WI38 (cell line): ENCODE data around the gene EPAS1.

ENCODE experiments used
- H3K4me3 ChIP-seq: 2 replicates; pipeline ENCODE4 v1.5.1; 2011; ENCODE audit warnings: low read depth, mild to moderate bottlenecking, control low read depth, low read length
- CTCF ChIP-seq: IDR thresholded peaks from 2 replicates; pipeline ENCODE4 v1.5.1; 2012; ENCODE audit warnings: low read depth, mild to moderate bottlenecking, control low read depth, low read length

EPAS1 gene

GRCh38 chr2:46416739-46417403, 119.7 kb downstream of the EPAS1 start:
- no peak overlapping the region for H3K4me3 ChIP-seq
- no peak for TF ChIP-seq CTCF

GRCh38 chr2:46420945-46421344, 123.7 kb downstream of the EPAS1 start:
- H3K4me3 ChIP-seq = no peak overlapping the region
- TF ChIP-seq CTCF = no peak

GRCh38 chr2:46421361-46421760, 124.2 kb downstream of the EPAS1 start:
- H3K4me3 ChIP-seq = no peak overlapping the region
- no peak for TF ChIP-seq CTCF

- no peak for TF ChIP-seq CTCF
- H3K4me3 ChIP-seq = no peak overlapping the region
Measured at GRCh38 chr2:46422717-46423394, 125.6 kb downstream of the EPAS1 start.

GRCh38 chr2:46424937-46425336, 127.7 kb downstream of the EPAS1 start:
- H3K4me3 ChIP-seq = no peak overlapping the region

GRCh38 chr2:46428911-46429436, 131.8 kb downstream of the EPAS1 start:
- no peak overlapping the region for H3K4me3 ChIP-seq
- TF ChIP-seq CTCF = no peak

More at GRCh38 chr2:46424937-46425336, 127.7 kb downstream of the EPAS1 start:
- TF ChIP-seq CTCF = no peak

- no peak for TF ChIP-seq CTCF
Measured at GRCh38 chr2:46430413-46430812, 133.2 kb downstream of the EPAS1 start.

More at GRCh38 chr2:46430413-46430812, 133.2 kb downstream of the EPAS1 start:
- H3K4me3 ChIP-seq = no peak overlapping the region
